22Rv1 (cell line): ENCODE measurements around the gene MRAS.

Experiments
- CTCF ChIP-seq: fragments of 450-650 bp; IDR thresholded peaks from 2 replicates; pipeline ENCODE4 v1.5.1; 2017; ENCODE audit warnings: mild to moderate bottlenecking
- ZFX ChIP-seq: fragments of 450-650 bp; IDR thresholded peaks from 2 replicates; pipeline ENCODE4 v1.6.1; 2017; ENCODE audit warnings: antibody characterized with exemption, borderline replicate concordance

GRCh38 chr3:138443091-138443490, 94.7 kb downstream of the MRAS start:
- TF ChIP-seq CTCF (no peak), ZFX (no peak)
